Measurements from ENCODE around the gene XRCC1. TPM values are rescaled to one million over a fixed set of nuclear protein-coding genes. Genes with fewer than 3 reads are reported as not detected.
"Not testable (repeated sequence)": the region's sequence is repeated elsewhere in the genome, so short reads cannot be mapped to it uniquely, and the experiment has no call there.

XRCC1 gene
- total and polyA plus RNA-seq, 10 of the 15 experiments (the other 5 are each of a cell fraction or from before 2014, with no cell fraction given) = 2.0 to 51.1 (median 33.7) TPM

- TF ChIP-seq PKNOX1 (IDR thresholded peaks at IDR 0.05) (no peak), SMC3 (IDR thresholded peaks at IDR 0.05; ENCODE audit: borderline replicate concordance, low read length) (no peak)
Measured at GRCh38 chr19:43605875-43606568, 30.7 kb upstream of the XRCC1 start (continued).

GRCh38 chr19:43600326-43600725 lies 25.0 kb upstream of the XRCC1 start:
- BruUV-seq (replicated peaks); H3K4me3 ChIP-seq; H3K27me3 ChIP-seq (replicated peaks in 1 of 2; ENCODE audit: control insufficient read depth in 2 of 2, insufficient read depth in 2 of 2, low read length in 1 of 2); FAIRE-seq; DNase-seq (ENCODE audit: low read depth, low spot score); H2AFZ ChIP-seq (ENCODE audit: control insufficient read depth, low read depth, low read length); RAD21 ChIA-PET (ENCODE audit: unreplicated experiment); H4K20me1 ChIP-seq (ENCODE audit: control insufficient read depth, insufficient read depth); H3K9me3 ChIP-seq (replicated peaks; ENCODE audit: control insufficient read depth, insufficient read depth, low read length); H3K4me2 ChIP-seq (ENCODE audit: control insufficient read depth, insufficient read depth); intact Hi-C loops (cut with micrococcal nuclease; ENCODE audit: unreplicated experiment); ATAC-seq; H3K9ac ChIP-seq (ENCODE audit: control insufficient read depth, insufficient read depth, low read length); H3K4me1 ChIP-seq (ENCODE audit: control insufficient read depth, insufficient read depth, low read length); H3K27ac ChIP-seq (ENCODE audit: control insufficient read depth, insufficient read depth); in situ Hi-C loops (cut with MboI): not testable (repeated sequence)
- ChIA-PET SMC1A (ENCODE audit: uncharacterized antibody, unreplicated experiment) (interaction anchor here (1.4 kb wide), 1 partner anchor 26 kb away, joined by 6 read pairs; no protein-coding TSS in a partner anchor), POLR2A (interaction anchor here (0.6 kb wide), 1 partner anchor 18 kb away, joined by 11 read pairs; no protein-coding TSS in a partner anchor), CTCF (interaction anchor here (0.9 to 1.8 kb wide), 4 partner anchors 26 to 209 kb away, joined by 3 to 7 read pairs (median 4); no protein-coding TSS in a partner anchor)
- 100% methylated on average over 5 of the region's 5 CpGs for WGBS (ENCODE audit: insufficient coverage, insufficient replicate concordance, low lambda C conversion rate, missing lambda C conversion rate)
- peaks cover 29% of the 10 kb centered on the region for H3K79me2 ChIP-seq (ENCODE audit: control insufficient read depth, insufficient read depth, low read length)
- peaks cover 6 to 23% of the 10 kb centered on the region in 2 experiments; a peak in 3 of 4 replicates for H3K36me3 ChIP-seq (ENCODE audit: control insufficient read depth in 2 of 2, insufficient read depth in 2 of 2, low read length in 1 of 2)
- TF ChIP-seq SIX5 (IDR thresholded peaks at IDR 0.05; ENCODE audit: low read depth, low read length, severe bottlenecking) = peak; percentile 26

Data from GM12878 (cell line).